Endothelial cell (in vitro differentiated cells): ENCODE data around the gene AMPH. TPM values are rescaled to one million over a fixed set of nuclear protein-coding genes. Genes with fewer than 3 reads are reported as not detected.

Experiments used
- DNase-seq: peaks from one replicate; pipeline ENCODE4 v3.0.0; 2021; ENCODE audit warnings: low spot score
- H3K27ac Mint-ChIP-seq: one replicate; pipeline ENCODE4 v1.8.0; 2021; ENCODE audit warnings: mixed read lengths, inconsistent platforms; ENCODE audit not compliant: unreplicated experiment
- H3K27me3 Mint-ChIP-seq: one replicate; pipeline ENCODE4 v1.8.0; 2021; ENCODE audit warnings: mild to moderate bottlenecking, moderate library complexity, mixed read lengths, inconsistent platforms; ENCODE audit not compliant: unreplicated experiment
- H3K36me3 Mint-ChIP-seq: one replicate; pipeline ENCODE4 v1.8.0; 2021; ENCODE audit warnings: mild to moderate bottlenecking, low read depth, mixed read lengths, inconsistent platforms; ENCODE audit not compliant: unreplicated experiment
- H3K4me1 Mint-ChIP-seq: one replicate; pipeline ENCODE4 v1.8.0; 2021; ENCODE audit warnings: mild to moderate bottlenecking, mixed read lengths, inconsistent platforms; ENCODE audit not compliant: unreplicated experiment
- H3K4me3 Mint-ChIP-seq: one replicate; pipeline ENCODE4 v1.8.0; 2021; ENCODE audit warnings: mild to moderate bottlenecking, mixed read lengths, inconsistent platforms; ENCODE audit not compliant: unreplicated experiment
- H3K9me3 Mint-ChIP-seq: one replicate; pipeline ENCODE4 v1.8.0; 2021; ENCODE audit warnings: mixed read lengths, inconsistent platforms; ENCODE audit not compliant: unreplicated experiment
- total RNA-seq: library from RNA; stranded (reverse); fragmentation: NEBNext Ultra II Directional; extraction: Animal tissue kit (Norgen Biotek cat#: 25700); gene quantifications from one replicate; pipeline ENCODE4 v1.2.1, GENCODE V29; 2021; ENCODE audit not compliant: unreplicated experiment
- TF ChIP-seq, protein P1 (sequence below): fragments of 200-600 bp; sonication (generic); IDR thresholded peaks from one replicate; pipeline ENCODE4 v1.5.0; 2021; ENCODE audit warnings: antibody characterized with exemption; ENCODE audit not compliant: unreplicated experiment

Gene AMPH
- total RNA-seq, 1 donor from 2014 or later: 1.6 TPM

GRCh38 chr7:38492010-38492409 is 139.2 kb downstream of the AMPH start:
- H3K36me3 Mint-ChIP-seq: no peaks in the 10 kb centered on the region
- TF ChIP-seq, protein P1, sequence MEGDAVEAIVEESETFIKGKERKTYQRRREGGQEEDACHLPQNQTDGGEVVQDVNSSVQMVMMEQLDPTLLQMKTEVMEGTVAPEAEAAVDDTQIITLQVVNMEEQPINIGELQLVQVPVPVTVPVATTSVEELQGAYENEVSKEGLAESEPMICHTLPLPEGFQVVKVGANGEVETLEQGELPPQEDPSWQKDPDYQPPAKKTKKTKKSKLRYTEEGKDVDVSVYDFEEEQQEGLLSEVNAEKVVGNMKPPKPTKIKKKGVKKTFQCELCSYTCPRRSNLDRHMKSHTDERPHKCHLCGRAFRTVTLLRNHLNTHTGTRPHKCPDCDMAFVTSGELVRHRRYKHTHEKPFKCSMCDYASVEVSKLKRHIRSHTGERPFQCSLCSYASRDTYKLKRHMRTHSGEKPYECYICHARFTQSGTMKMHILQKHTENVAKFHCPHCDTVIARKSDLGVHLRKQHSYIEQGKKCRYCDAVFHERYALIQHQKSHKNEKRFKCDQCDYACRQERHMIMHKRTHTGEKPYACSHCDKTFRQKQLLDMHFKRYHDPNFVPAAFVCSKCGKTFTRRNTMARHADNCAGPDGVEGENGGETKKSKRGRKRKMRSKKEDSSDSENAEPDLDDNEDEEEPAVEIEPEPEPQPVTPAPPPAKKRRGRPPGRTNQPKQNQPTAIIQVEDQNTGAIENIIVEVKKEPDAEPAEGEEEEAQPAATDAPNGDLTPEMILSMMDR: no peak
- DNase-seq: no peak

GRCh38 chr7:38482521-38482920 is 148.7 kb downstream of the AMPH start:
- Mint-ChIP-seq H3K9me3 (no peaks in the 10 kb centered on the region), H3K4me3 (no peak overlapping the region), H3K27ac (no peak overlapping the region), H3K27me3 (no peaks in the 10 kb centered on the region), H3K36me3 (no peaks in the 10 kb centered on the region), H3K4me1 (no peaks in the 10 kb centered on the region)
- DNase-seq: no peak
- TF ChIP-seq, protein P1: no peak

More at GRCh38 chr7:38492010-38492409, 139.2 kb downstream of the AMPH start:
- Mint-ChIP-seq H3K4me1 (no peaks in the 10 kb centered on the region), H3K9me3 (no peaks in the 10 kb centered on the region), H3K4me3 (no peak overlapping the region), H3K27ac (no peak overlapping the region), H3K27me3 (peaks cover 1% of the 10 kb centered on the region)

DNA sequence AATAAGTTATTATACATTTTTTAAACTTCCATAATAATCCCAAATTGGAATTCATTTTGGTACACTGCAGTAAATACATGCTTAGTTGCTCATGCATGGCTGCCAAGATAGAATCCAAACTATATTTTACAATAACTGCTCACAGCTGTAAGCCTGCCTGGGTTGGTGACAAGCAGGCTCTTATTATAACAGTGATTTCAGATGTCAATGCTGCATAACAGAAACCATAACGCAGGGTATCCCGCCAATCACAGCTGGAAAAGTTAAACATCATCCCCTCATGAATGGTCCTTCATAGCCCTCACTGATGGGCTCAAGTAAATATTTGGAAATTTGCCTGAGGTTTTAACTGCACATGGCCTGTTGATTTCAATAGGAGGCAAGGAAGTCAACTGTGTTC is 149.8 kb downstream of the AMPH start:
- no peaks in the 10 kb centered on the region for H3K36me3 Mint-ChIP-seq
- H3K27ac Mint-ChIP-seq: no peak overlapping the region
- no peaks in the 10 kb centered on the region for H3K27me3 Mint-ChIP-seq
- no peak for DNase-seq
- no peaks in the 10 kb centered on the region for H3K9me3 Mint-ChIP-seq
- no peak overlapping the region for H3K4me3 Mint-ChIP-seq
- H3K4me1 Mint-ChIP-seq: no peaks in the 10 kb centered on the region
- TF ChIP-seq, protein P1: no peak

DNA sequence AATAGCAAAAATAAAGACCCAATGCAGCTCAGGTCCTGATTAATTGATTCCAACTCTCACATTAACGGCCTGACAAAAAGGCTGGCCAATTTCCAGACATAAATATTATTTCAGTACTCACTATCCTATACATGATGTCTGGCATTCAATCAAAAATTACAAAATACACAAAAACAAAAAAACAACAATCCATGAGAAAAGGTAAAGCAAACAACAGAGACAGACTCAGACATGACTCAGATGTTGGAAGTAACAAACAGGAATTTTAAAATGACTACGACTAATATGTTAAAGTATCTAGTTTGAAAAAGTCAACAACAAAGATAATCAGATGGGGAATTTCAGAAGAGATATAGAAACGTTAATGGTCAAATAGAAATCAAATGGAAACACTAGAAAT is 152.8 kb downstream of the AMPH start:
- no peak overlapping the region for H3K4me3 Mint-ChIP-seq

DNA sequence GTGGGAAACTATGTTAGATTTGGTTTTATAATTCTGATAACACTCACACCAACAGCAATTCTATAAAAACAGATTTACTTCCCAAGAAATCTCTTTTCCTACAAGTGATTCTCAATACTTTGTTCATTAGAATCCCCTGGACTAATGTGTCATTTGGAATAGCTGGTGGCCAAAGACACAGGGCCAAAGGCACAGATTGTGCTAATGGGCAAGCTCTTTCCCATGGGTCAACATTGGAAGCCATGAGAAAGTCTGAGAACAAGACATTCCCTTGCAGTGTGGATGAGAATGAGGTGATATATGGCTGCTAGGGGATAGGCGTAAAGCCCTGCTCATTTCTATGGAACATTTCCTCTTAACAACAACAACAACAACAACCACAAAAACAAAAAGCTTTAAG is 153.8 kb downstream of the AMPH start:
- Mint-ChIP-seq H3K27me3 (no peaks in the 10 kb centered on the region), H3K36me3 (no peaks in the 10 kb centered on the region), H3K27ac (no peak overlapping the region), H3K4me3 (no peak overlapping the region), H3K9me3 (no peaks in the 10 kb centered on the region), H3K4me1 (no peaks in the 10 kb centered on the region)
- no peak for DNase-seq
- TF ChIP-seq, protein P1: no peak

More for the DNA sequence above, 152.8 kb downstream of the AMPH start:
- TF ChIP-seq, protein P1: no peak
- H3K4me1 Mint-ChIP-seq: no peaks in the 10 kb centered on the region
- H3K27ac Mint-ChIP-seq: no peak overlapping the region
- no peaks in the 10 kb centered on the region for H3K27me3 Mint-ChIP-seq
- DNase-seq: no peak
- no peaks in the 10 kb centered on the region for H3K9me3 Mint-ChIP-seq
- no peaks in the 10 kb centered on the region for H3K36me3 Mint-ChIP-seq
